K562 (cell line): ENCODE results near the gene CHD3. TPM values are rescaled to one million over a fixed set of nuclear protein-coding genes. Genes with fewer than 3 reads are reported as not detected.

ENCODE experiments used
- ATAC-seq: fragments of 200-7000 bp; cut with Tn5 transposase; 3 replicates; pipeline ENCODE4 v1.9.1; 2020; ENCODE audit warnings: moderate library complexity
- BruUV-seq: library from RNA; stranded (reverse); fragments of 400-500 nt; replicated peaks from 2 replicates; lab custom pipeline; 2021; lab: Mats Ljungman, UMichigan
- CTCF ChIA-PET: fragments of 300-600 bp; formaldehyde crosslinking; extraction: SDS; loops from one replicate; lab custom pipeline; 2021; ENCODE audit warnings: low intra/inter-chr PET ratio; lab: Yijun Ruan, JAX
- POLR2A ChIA-PET: fragments of 300-600, 350-650 bp; sonication (Branson Sonifier 250); formaldehyde crosslinking; extraction: SDS; loops from one replicate; lab custom pipeline; 2021; ENCODE audit warnings: antibody characterized with exemption, inconsistent platforms; lab: Yijun Ruan, JAX
- DNase-seq, 4 experiments: peaks; one replicate each; pipeline versions ENCODE4 v3.0.0 to v3.0.0-alpha.2; 2011 to 2018; ENCODE audit warnings: low spot score in 3 of 4, mixed read lengths in 3 of 4; ENCODE audit errors: extremely low read depth in 1 of 4
- FAIRE-seq: peaks from 2 replicates; lab custom pipeline; 2011; peaks lifted over from hg19 to GRCh38; lab: Jason Lieb, UNC
- H2AFZ ChIP-seq: 2 replicates; pipeline ENCODE4 v1.6.0; 2011; ENCODE audit warnings: low read depth, low read length, control low read depth, inconsistent platforms
- H3K27ac ChIP-seq: fragments of 200-600 bp; 3 replicates; pipeline ENCODE4 v1.8.0; 2011; ENCODE audit warnings: low read depth, mild to moderate bottlenecking, control low read depth, inconsistent platforms, low read length, moderate library complexity, mixed read lengths; ENCODE audit errors: extremely low read depth
- H3K27me3 ChIP-seq, 2 experiments: fragments of 300-600 bp in 1 of 2; 2 replicates in 1 of 2; 3 replicates in 1 of 2; pipeline versions ENCODE4 v1.6.0 to v1.8.0; 2011; ENCODE audit warnings: inconsistent platforms in 2 of 2, low read length in 2 of 2, mild to moderate bottlenecking in 1 of 2, mixed read lengths in 1 of 2, moderate library complexity in 1 of 2; ENCODE audit not compliant: control insufficient read depth in 2 of 2, insufficient read depth in 2 of 2
- H3K36me3 ChIP-seq: fragments of 300-600 bp; 3 replicates; pipeline ENCODE4 v1.8.0; 2011; ENCODE audit warnings: mild to moderate bottlenecking, low read length, inconsistent platforms; ENCODE audit not compliant: control insufficient read depth, insufficient read depth
- H3K4me1 ChIP-seq, 2 experiments: fragments of 200-600 bp in 1 of 2; replicated peaks in 1 of 2; 2 replicates in 1 of 2; 3 replicates in 1 of 2; pipeline versions ENCODE4 v1.5.1 to v1.8.0; 2011; ENCODE audit warnings: inconsistent platforms in 2 of 2, low read length in 2 of 2, mild to moderate bottlenecking in 1 of 2, mixed read lengths in 1 of 2, moderate library complexity in 1 of 2; ENCODE audit not compliant: control insufficient read depth in 2 of 2, insufficient read depth in 2 of 2
- H3K4me2 ChIP-seq: 2 replicates; pipeline ENCODE4 v1.6.1; 2011; ENCODE audit warnings: low read length, control low read depth, inconsistent platforms, mixed read lengths; ENCODE audit not compliant: insufficient read depth
- H3K4me3 ChIP-seq: fragments of 200-600 bp; sonication (generic), shearing (Covaris generic); 2 replicates; pipeline ENCODE4 v1.5.1; 2016; ENCODE audit warnings: control low read depth, inconsistent platforms
- H3K79me2 ChIP-seq: fragments of 200-600 bp; 3 replicates; pipeline ENCODE4 v1.8.0; 2011; ENCODE audit warnings: low read length, inconsistent platforms; ENCODE audit not compliant: control insufficient read depth, insufficient read depth
- H3K9ac ChIP-seq, 2 experiments: 2 replicates each; pipeline versions ENCODE4 v1.6.0 to v1.6.1; 2011; ENCODE audit warnings: low read depth in 2 of 2, low read length in 2 of 2, control low read depth in 1 of 2, inconsistent platforms in 1 of 2, mild to moderate bottlenecking in 1 of 2, mixed read lengths in 1 of 2; ENCODE audit not compliant: insufficient read depth in 1 of 2
- H3K9me1 ChIP-seq: one replicate; pipeline ENCODE4 v1.6.0; 2011; ENCODE audit warnings: inconsistent platforms, mild to moderate bottlenecking, low read length, moderate library complexity; ENCODE audit not compliant: control insufficient read depth, insufficient read depth
- H3K9me3 ChIP-seq: replicated peaks from 2 replicates; pipeline ENCODE4 v1.5.1; 2011; ENCODE audit warnings: low read depth, low read length, inconsistent platforms; ENCODE audit not compliant: control insufficient read depth, insufficient read depth
- H4K20me1 ChIP-seq: replicated peaks from 2 replicates; pipeline ENCODE4 v1.6.1; 2011; ENCODE audit warnings: low read length, inconsistent platforms, mixed read lengths; ENCODE audit not compliant: control insufficient read depth, insufficient read depth
- DACH1 ChIP-seq: fragments of 450-650 bp; IDR thresholded peaks from 2 replicates; pipeline ENCODE4 v1.6.1; 2018; ENCODE audit not compliant: partially characterized antibody
- REST ChIP-seq, 2 experiments: fragments of 450-650 bp; formaldehyde crosslinking in 1 of 2; IDR thresholded peaks; 2 replicates each; pipeline versions ENCODE4 v1.4.0 to v1.6.1; 2014 to 2020; ENCODE audit warnings: mild to moderate bottlenecking in 2 of 2, borderline replicate concordance in 1 of 2, low read depth in 1 of 2
- RFX1 ChIP-seq: fragments of 450-650 bp; IDR thresholded peaks from 2 replicates; pipeline ENCODE4 v1.6.1; 2016; ENCODE audit warnings: mild to moderate bottlenecking, moderate library complexity
- SMAD4 ChIP-seq: fragments of 250-450 bp; sonication (Bioruptor Pico); conservative IDR thresholded peaks from 2 replicates; pipeline ENCODE4 v1.8.0; 2021; ENCODE audit warnings: inconsistent platforms, mild to moderate bottlenecking, moderate library complexity
- WGBS: fragments of 100-300 bp; shearing (Covaris generic); methylation state at CpG from one replicate; pipeline ENCODE4 v1.1.6; 2016; ENCODE audit warnings: low coverage, mixed read lengths; ENCODE audit not compliant: insufficient coverage; ENCODE audit errors: missing lambda C conversion rate; 5-methylcytosine and 5-hydroxymethylcytosine counted together
- in situ Hi-C: fragments of 300-500 bp; cut with MboI; formaldehyde crosslinking; loops from 4 replicates; pipeline ENCODE4 v1.15.0; 2018; ENCODE audit warnings: inconsistent platforms, mixed read lengths
- intact Hi-C: fragments of 100-400 bp; cut with micrococcal nuclease; formaldehyde crosslinking; loops from 2 replicates; pipeline ENCODE4 v1.14.2; 2022
- polyA plus RNA-seq, 8 experiments: library from polyadenylated mRNA; depleted of rRNA in 4 of 8; stranded (reverse) in 5 of 8; unstranded in 3 of 8; fragments of >200 nt; fragmentation: Nextera tagmentation in 2 of 8; fragmentation: Illumina TruSeq in 1 of 8; extraction: Ambion mirVana in 2 of 8; extraction: Trizol in 1 of 8; gene quantifications; 2 replicates each; pipeline versions ENCODE4 v1.2.1 to v1.2.3, GENCODE V29; 2011 to 2014; ENCODE audit warnings: inconsistent platforms in 1 of 8, missing spikeins in 1 of 8
- total RNA-seq, 7 experiments: library from RNA; depleted of rRNA in 6 of 7; stranded (reverse); fragments of >200 nt in 6 of 7; fragmentation: Illumina TruSeq in 2 of 7; extraction: Trizol in 2 of 7; gene quantifications; 2 replicates each; pipeline versions ENCODE4 v1.2.1 to v1.2.3, GENCODE V29; 2011 to 2021; ENCODE audit warnings: low replicate concordance in 1 of 7

CHD3 gene
- total and polyA plus RNA-seq, 9 of the 15 experiments (the other 6 are each of a cell fraction or from before 2014, with no cell fraction given) = 0.39 to 38.2 (median 21.2) TPM

GRCh38 chr17:7839190-7839875, 49.3 kb upstream of the CHD3 start:
- H3K27me3 ChIP-seq = no peaks in the 10 kb centered on the region
- ATAC-seq = no peak
- peaks cover 48% of the 10 kb centered on the region for H3K79me2 ChIP-seq
- H3K4me1 ChIP-seq = peaks cover 42 to 67% of the 10 kb centered on the region in 2 experiments
- peak; percentile 23 for FAIRE-seq
- 53% methylated on average over 5 of the region's 6 CpGs for WGBS
- peak overlapping the region; percentile 82 for H3K27ac ChIP-seq
- H3K4me2 ChIP-seq = peak overlapping the region; percentile 82
- ChIA-PET POLR2A (interaction anchor here (0.5 to 1.0 kb wide), 4 partner anchors 9 to 317 kb away, joined by 3 to 6 read pairs (median 3); partner anchors contain the start of genes CYB5D1 and NAA38), CTCF (no interaction called here)
- H3K9me3 ChIP-seq = no peaks in the 10 kb centered on the region
- no peak overlapping the region for H2AFZ ChIP-seq
- H3K36me3 ChIP-seq = peaks cover 10% of the 10 kb centered on the region; the same call in 2 of the 3 replicates
- TF ChIP-seq REST (IDR thresholded peaks at IDR 0.05; ENCODE audit: borderline replicate concordance) (0 out of 2 replicates have a peak, but pooled peaks have one; percentile 4), REST (CRISPR knock-in tag; IDR thresholded peaks at IDR 0.05; ENCODE audit: low read depth) (no peak), SMAD4 (CRISPR knock-in tag) (0 out of 2 replicates have a peak, but pooled peaks have one; percentile 7), RFX1 (peak; percentile 94), DACH1 (no peak)
- peak in 1 of 4 experiments; percentile 42 for DNase-seq
- no TSS peak for BruUV-seq
- peak overlapping the region; percentile 27; the same call in 1 of the 2 replicates for H3K4me3 ChIP-seq
- no peaks in the 10 kb centered on the region; the same call in 1 of the 2 replicates for H4K20me1 ChIP-seq
- intact Hi-C loops (loop anchor here (10.0 kb wide), 2 partner anchors 55 to 285 kb away; partner anchors contain the start of gene HES7), in situ Hi-C loops (no loop called here)
- peak overlapping the region; percentile 68 to 89 for H3K9ac ChIP-seq
- H3K9me1 ChIP-seq = no peaks in the 10 kb centered on the region
